ENCODE data around the gene SFXN5.

The SFXN5 gene

DNA sequence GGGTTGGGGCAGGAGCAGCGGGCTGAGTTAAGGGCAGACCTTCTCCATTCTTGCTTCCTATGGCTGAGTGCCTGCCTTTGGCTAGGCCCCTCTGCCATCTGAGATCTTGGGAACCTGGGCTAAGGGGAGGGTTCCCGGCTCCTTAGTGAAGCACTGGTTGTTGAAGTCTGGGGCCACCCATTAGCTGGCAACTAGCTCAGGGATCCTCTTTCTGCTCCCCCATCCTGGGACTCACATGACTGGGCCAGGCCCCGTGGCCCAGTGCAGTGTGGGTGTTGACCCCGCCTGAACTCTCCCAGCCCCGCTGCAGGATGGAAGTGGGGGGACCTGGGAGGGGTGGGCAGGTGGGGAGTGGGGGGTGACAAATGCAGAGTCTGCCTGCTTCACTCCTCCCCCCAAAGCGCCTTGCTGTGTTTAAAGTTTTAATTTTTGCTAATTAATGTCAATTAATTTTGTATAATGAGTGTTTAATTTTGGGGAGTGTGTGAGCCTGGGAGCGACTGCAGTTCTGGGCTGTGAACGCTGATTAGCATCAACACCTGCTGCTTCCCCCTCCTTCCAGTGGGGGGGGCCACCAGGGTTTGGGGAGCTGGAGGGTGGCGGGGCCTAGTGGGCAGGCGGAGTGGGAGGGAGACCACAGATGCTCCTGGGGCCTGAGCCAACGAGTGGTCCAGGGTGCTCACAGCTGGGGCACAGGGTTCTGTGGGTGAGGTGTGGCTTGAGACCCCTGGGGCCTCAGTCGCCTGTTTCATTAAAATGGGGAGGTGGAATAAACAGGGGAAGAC is 99.0 kb downstream of the SFXN5 start:
- no peak for DNase-seq

DNA sequence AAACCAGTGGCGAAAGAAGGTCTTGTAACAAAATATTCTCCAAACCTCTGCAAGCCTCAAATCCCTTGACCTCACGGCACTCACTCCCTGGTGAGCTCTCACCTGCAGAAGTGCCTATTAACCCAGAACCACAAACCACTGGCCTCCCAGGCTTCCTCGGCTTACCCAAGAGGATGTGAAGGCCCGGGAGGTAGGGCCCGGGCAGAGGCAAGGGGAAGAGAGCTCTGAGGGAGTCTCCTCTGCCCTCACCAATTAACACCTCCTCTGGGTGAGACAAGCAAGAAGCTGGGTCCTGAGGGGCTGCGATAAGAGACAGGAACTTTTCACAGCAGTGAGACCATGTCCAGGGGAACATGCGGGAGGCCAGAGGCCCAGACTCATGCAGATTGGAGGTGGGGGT is 100.5 kb downstream of the SFXN5 start:
- DNase-seq: no peak

DNA sequence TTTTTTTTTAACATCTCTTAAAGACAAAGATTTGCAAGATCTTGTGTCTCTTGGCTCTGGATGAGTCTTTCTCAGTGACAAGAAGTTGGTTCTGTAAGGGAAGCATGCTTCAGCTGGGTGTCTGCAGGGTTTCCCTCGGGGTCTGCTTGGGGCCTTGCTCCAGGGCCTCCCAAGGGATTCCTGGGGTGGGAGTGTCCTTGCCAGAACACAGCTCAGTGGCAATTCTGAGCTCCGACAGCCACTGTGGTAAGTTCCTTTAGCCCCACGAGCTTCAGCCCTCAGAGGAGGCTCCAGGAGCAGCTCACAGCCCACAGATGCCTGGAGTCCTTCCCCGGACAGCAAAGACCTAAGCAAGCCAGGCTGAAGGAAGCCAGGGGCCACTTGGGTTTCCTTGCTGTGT is 101.8 kb downstream of the SFXN5 start:
- DNase-seq: no peak

DNA sequence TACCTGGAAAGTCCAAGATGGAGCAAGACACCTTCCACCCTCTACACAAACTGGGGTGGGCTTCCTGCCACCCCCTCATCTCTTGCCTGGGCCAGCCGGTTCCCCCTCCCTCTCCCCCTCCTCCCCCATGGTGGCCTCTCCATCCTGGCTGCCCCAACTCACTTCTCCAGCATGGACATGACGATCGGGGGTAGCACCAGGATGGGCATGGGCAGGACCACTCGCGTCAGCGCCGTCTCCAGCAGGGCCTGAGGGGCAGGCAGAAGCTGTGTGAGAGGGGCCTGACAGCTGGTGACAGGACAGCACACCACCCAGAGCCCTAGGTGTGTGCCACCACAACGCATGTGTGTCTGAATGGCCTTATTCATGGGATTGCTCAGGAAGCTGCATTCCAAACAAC is 103.2 kb downstream of the SFXN5 start:
- DNase-seq: no peak

DNA sequence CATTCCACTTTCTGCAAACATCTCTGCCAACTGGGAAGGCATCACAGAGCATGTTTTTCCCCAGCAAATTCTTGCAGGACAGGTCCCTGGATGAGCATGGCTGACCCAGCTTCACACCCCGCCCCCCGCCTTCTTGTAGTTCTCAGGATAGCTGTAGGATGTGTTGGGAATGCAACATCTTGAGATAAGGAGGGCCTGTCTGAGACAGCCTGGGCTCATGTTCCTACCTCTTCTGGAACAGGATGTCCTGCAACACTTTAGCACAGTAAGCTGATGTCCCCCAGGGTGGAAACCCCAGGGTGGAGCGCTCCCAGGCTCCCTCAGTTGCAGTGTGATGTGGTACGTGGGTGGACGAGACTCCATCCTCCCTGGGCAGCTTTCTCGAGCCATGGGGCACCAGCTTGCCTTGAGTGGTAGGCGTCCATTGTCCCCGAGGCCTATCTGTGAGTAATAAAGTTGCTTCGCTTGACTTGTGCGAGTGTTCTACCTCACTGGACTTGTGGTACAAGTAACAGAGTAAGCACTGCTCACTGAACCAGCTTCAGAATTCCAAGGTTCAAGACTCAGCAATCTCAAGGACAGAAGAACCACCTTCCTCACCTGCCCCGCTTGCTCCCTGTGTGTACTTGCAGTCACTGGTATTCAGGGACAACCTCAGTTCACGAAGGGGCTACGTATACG is 105.6 kb downstream of the SFXN5 start:
- no peak for DNase-seq

DNA sequence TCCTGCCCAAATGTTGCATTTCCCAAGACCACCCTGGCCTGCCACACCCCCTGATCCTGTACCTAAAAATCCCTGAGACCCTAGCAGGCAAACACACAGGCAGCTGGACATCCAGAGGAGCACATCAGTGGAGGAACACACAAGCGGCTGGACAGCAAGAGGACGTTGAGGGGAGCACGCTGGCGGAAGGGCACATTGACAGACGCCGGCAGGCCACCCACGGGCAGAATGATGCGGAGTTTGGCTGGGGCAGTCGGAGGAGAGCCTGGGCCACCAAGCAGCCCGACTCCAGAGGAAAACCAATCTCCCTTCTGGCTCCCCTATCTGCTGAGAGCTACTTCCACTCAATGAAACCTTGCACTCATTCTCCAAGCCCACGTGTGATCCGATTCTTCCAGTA is 106.5 kb downstream of the SFXN5 start:
- no peak for DNase-seq

DNA sequence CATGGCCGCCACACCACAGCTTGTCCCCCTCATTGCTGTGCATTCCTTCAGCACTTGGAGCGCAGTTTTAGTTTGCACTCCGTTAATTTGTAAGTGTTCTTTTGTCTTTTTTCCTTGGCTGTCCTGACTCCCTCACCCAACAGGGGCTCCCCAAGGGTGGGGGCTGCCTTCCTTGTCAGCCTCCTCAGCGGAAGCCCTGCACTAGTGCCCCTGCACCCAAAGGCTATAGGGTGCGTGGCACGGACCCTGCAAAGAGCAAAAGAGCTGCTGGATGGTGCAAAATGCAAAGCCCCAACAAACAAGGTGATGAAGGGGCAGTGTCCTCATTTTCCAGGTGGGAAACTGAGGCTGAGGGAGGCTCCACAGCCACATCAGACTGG is 107.4 kb downstream of the SFXN5 start:
- no peak for DNase-seq

DNA sequence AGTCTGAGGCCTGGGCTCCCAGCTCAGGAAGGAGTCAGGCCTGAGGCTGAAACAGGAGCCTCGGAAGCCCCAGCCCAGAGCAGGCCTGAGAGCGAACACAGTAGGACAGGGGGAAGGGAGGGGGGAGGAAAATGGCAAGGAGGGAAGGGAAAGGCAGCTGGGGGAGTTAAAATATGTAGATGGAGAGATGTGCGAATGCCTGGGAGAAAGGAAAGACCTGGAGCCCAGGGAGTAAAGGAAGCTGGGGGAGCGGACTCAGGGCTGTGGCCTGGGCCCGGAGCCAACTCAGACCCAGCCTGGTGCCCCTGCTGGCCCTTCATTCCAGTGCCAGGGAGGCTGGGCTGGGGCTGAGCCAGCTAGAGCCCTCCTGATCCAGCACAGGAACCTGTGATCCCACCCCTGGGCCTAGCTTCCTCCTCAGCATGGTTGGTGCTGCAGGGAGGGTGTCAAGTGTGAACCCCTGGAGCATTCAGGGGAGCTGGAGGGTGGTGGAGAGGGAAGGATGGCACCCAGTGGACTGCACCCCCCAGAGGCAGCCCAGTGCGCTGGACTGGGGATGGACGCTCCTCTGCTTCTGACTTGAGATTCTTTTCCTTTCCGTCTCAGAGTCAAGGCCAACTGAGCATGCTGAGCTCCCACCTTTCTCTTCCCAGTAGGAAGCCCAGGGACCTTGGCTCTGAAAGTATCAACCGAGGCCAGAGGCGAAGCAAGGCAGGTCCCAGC is 107.9 kb downstream of the SFXN5 start:
- no peak for DNase-seq

DNA sequence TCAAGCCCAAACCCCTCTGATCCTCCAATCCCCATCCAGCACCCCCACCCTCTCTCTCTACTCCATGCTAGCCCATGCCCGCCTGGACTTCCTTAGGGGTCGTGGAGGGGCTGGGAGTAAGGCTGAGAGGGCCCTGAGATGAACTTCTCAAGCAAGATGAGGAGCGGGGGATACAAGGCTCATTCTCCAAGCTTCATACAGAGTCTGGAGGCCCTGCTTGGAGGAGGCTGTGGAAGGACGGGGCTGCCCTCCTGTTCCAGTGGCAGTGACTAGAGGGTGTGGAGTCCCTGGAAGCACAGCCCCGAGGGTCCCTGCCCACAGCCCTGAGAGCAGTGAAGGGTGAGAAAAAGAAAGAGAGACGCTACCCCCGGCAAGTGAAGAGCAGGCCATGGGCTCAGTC is 108.6 kb downstream of the SFXN5 start:
- no peak for DNase-seq

DNA sequence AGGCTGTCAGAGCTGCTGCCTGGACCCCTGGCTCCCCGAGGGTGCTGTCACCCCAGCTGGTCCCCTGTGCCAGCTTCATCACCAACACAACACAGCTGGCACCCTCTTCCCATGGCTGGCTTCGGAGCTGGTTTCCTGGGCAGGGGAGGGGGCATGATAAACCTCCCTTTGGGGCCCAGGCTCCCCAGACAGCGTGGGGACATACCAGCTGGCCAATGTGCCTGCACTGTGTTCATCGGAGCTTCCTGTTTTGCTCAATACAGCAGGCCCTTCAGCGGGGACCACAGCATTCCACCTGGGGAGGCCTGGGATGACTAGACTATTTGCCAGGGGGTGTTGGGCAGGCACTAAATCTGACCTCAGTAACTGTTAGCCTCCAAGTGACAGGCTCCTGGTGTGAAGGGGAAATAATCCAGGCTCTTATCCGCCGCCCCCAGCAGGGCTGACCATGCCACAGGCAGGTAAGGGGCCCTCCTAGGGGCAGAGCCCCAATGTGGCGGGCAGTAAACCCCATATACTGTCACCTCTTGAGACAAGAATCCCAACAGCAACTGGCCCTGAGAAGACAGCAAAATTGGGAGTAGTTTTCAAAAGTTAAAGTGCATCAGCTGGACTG is 109.6 kb downstream of the SFXN5 start:
- DNase-seq: no peak

DNA sequence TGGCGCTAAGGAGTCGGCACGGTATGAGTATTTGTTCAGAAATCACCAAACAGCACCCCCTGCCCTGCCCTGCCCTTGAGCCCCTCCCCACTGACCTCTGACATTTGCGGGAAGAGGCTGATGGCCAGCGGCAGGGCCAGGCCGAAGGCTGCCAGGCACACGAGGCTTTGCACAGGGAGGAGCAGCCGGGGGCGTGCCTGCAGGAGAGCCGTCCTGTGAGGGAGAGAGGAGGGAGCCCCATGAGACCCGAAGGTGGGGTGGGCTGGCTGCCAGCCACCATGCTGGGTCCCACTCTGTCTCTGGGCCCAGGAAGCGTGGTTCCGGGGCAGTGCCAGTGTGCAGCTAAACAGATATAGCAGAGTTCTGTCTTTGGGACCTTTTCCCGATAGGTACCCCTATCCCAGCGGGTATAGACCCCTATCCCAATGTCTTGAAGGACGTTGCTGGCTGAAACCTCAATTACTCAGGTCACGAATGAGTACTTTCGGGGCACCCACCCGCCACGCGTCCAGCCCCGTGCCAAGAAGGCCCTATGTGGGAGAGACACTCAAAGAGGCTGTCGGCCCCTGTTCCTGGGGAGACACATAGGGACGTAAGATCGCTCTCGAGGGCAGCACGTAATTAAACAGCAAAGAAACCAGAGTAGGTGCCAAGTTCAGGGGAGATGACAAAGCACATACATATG is 110.3 kb downstream of the SFXN5 start:
- DNase-seq: no peak

DNA sequence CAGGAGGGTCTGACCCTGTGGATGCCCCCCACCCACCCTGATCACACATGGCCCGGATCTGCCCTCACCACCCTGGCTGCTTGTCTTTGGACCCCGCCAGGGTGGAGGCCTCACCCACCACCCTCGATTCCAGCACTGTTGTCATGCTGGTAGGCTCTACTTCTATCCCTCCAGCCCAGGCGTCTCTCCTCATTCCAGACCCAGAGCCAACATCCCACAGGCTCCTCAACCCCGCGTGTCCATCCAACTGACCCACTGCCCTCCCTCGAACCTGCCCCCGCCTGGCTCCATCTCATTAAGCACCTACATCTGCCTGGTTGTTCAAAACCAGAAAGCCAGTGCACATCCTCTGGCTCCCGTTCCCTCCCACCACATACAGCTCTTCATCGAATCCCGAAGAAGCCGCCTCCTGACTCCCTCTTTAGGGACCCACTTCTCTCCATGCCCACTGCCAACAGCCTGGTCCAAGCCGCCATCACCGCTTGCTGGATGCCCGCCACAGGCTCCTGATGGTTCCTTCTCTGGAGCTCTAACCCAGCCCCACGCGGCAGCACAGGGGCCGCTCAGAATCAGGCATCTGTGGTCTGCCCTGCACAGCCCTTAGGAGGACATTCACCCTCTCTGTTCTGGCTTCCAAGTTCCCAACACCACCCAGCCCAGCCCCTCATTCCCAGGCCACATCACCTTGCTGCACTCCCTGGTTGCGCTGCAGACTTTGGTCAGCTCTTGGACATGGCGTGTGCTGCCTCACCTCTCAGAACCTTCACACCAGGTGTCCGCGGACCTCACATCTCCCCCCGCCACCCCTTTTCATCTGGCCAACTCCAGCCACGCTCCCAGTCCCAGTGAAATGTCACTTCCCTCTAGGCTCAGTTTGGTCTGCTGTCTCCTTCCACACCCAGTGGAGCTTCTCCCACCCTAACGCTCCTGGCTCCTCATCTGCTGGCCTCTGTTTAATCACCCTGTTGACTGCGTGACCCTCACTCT is 111.2 kb downstream of the SFXN5 start:
- DNase-seq: no peak

DNA sequence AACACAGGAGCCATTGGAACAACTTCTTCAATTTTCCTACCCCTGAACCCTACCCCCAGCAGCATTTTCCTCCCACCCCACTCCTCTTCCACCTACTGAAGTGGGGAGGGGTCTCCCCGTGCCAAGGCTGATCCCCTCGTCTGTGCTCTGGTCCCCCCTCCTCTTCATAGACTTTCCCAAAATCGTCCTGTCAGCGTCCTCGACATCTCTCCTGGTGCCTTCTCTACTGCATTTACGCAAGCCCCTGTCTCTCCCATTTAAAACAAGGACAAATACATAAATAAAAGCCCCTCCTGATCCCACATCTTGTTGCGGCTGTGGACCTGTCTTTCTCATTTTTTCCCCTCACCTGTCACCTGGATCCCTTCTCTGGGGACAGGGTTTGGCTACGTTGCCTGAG is 112.0 kb downstream of the SFXN5 start:
- no peak for DNase-seq

DNA sequence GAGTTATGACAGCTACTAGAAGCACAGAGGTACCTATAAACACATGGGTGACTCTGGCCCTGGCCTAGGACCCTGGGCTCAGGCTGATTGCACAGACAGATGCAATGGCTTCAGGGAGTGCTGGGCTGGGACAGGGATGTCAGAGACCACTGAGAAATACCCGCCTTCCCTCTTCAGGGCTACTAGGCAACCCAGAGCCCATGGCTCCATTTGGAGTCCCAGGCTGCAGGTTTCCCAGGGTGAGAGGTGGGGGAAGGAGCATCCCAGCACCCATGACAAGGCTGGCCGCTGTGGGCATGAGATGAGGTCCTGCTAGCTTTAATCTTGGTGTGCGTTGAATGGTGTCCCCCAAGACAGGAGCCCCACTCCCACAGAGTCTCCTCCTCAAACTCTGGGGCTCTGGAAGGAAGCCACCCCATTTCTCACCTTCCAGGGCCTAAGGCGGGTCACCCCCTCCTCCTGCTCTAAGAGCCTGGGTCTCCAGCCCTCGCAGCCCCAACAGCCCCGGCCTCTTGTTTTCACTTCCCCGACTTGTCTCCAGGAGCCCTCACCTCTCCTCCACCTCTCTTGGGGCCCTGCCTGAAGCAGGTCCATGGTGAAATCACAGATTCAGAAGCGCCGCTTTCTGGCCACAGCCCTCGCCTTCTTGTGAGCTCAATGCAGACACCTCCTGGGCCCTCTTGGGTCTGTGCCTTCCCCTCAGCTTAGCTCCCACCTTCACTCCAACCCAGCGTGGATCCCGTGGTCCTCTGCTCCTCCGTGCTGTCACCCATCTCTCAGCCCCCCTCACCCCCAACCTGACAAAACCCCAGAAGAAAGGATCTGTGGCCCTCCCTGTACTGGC is 112.7 kb downstream of the SFXN5 start:
- no peak for DNase-seq

DNA sequence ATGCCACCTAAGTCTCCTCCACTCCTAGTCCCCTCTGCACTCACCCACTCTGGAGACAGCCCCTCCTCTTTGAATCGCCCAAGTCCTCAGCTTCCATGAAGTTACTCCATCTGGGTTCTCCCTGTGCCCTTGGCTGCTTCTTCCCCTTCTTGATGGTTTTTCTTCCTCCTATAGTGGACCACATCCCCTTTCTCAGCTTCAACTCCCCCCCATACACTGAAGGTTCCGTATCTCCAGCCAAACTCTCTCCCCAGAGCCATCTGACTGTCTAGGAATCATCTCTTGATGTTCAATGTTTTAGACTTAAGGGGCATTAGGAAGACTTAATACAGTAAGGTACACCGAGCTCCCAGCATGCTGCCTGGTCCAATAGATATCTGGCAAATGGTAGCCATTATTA is 114.6 kb downstream of the SFXN5 start:
- no peak for DNase-seq

DNA sequence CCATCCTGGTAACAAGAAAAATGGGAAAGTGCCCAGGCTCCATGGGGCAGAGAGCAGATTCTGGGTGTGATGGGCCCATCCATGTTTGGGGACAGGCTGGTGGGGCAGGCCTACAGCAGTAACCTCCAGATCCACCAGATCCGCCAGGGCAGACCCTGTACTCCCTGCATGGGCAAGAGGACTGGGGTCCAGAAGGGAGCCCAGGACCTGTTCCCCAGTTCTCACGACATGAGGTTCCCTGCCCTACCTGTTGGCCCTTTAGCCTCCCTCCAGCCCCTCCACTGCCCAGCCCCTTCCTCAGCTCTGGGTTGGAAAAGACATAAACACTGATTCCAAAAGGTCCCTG is 115.5 kb downstream of the SFXN5 start:
- no peak for DNase-seq

DNA sequence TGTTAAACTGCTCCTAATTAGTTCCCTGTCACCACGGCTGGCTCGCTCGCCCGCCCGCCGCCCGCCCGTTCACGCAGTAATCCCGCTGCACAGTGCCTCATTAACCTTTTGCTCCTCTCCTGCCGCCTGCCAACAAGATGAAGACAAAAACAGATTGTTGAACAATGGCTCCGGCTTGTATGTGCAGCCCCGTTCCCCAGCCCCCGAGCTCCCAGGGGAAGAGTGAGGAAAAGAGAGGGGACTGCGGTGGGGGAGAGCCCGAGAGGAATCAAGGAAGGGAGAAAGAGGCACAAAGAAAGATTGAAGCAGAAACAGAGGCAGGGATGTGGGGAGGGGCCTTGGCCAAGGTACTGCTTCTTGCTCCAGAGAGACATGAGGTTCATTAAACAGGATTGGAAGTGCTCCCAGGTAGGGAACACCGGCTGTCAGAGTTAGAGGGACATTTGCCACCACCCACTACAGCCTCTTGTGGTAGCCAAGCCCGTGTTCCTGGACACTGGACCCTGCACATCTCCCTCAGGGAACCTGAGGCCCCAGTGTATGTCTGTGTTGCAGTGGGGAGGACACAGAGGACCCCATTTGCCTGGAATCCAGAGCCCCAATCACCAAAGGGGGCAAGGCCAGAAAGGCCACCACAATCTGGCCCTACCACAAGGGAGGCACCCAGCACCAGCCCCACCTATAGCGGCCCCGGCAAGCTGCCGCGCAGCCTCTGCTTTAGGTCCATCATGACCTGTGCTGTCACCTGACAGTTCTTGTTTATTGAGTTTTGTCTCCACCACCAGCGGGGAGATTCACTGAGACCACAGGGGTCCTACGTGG is 116.1 kb downstream of the SFXN5 start:
- no peak for DNase-seq

DNA sequence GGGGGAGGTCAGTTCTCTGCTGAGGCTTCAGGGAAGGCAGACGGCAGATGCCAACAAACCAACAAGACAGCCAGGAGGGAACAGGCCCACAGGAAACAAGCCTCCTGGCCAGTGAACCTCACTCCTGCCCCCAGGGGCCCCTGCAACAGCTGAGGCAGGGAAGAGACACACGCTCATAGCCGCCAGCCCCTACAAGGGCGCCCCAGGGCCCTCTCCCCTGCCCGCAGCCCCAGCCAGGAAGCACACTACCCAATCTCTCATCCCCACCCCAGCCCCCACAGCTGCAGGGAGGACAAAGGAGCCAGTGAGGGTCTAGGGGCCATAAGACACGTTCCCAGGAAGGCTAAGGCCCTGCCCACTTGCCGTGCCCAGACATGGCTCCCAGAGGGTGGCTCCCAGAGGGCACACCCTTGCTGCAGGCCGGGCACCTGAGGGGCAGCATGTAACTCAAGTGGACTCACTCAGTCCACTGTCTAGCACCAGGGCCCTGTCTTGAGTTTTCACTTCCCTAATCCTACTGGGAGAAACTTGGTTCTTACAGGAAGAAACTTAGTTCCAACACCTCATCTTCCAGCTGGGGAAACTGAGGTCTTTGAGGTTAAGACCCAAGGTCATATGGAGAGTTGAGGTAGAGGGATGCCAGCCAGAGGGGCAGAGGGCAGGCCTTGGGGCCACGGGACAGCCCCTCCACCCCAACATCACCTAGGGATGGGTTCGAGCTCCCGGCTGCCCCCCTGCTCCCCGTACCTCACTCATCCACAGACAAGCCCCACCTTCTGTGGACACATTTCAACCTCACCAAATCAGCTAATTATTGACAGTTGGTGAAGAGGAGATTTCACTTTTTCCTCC is 116.9 kb downstream of the SFXN5 start:
- no peak for DNase-seq

DNA sequence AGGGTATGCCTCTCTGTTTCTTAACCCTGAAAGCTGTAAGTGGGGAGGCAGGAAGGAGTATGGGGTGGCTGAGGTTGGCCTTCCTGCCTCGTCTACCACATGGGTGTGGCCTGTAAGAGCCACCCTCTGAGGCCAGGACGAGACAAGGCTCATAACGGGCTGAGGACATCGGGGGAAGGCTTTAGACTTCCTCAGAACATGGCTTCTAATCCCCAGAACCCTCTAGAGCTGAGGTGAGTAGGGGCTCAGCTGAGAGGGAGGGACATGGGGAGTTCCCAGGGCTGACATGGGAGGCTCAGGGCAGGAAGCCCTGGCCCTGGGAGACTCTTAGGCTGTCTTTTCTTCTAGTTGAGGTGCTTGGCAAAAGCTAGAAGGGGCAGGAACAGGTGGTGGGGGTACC is 117.5 kb downstream of the SFXN5 start:
- peak; percentile 34 for DNase-seq

Measured in stimulated activated CD8-positive, alpha-beta memory T cell treated with anti-CD3 and anti-CD28 coated beads, Interleukin-4, amount 100 ng/mL, for 48 hours (primary cell).